ENCODE measurements around the gene LDLRAD4. TPM values are rescaled to one million over a fixed set of nuclear protein-coding genes. Genes with fewer than 3 reads are reported as not detected.
A peak's percentile ranks its signal among the peaks of the same experiment; 100 is the strongest.

Gene LDLRAD4
- total RNA-seq, 1 donor from 2014 or later, result 20.4 TPM

GRCh38 chr18:13366131-13366530 is 147.6 kb downstream of the LDLRAD4 start:
- Mint-ChIP-seq H3K4me3 (ENCODE audit: unreplicated experiment) (no peak overlapping the region), H3K27ac (ENCODE audit: unreplicated experiment) (no peak overlapping the region), H3K9me3 (ENCODE audit: unreplicated experiment) (no peaks in the 10 kb centered on the region), H3K36me3 (ENCODE audit: unreplicated experiment) (no peaks in the 10 kb centered on the region), H3K27me3 (ENCODE audit: unreplicated experiment) (peaks cover 8% of the 10 kb centered on the region), H3K4me1 (ENCODE audit: unreplicated experiment) (peaks cover 11% of the 10 kb centered on the region)
- DNase-seq (ENCODE audit: extremely low spot score, unreplicated experiment), result no peak
- no peak for TF ChIP-seq CTCF (IDR thresholded peaks at IDR 0.05)

- no peak for TF ChIP-seq CTCF (IDR thresholded peaks at IDR 0.05)
- H3K9me3 Mint-ChIP-seq (ENCODE audit: unreplicated experiment), result no peaks in the 10 kb centered on the region
- no peak for DNase-seq (ENCODE audit: extremely low spot score, unreplicated experiment)
- peaks cover 11% of the 10 kb centered on the region for H3K4me1 Mint-ChIP-seq (ENCODE audit: unreplicated experiment)
- H3K27ac Mint-ChIP-seq (ENCODE audit: unreplicated experiment), result no peak overlapping the region
- no peak overlapping the region for H3K4me3 Mint-ChIP-seq (ENCODE audit: unreplicated experiment)
- no peaks in the 10 kb centered on the region for H3K36me3 Mint-ChIP-seq (ENCODE audit: unreplicated experiment)
- H3K27me3 Mint-ChIP-seq (ENCODE audit: unreplicated experiment), result peaks cover 6% of the 10 kb centered on the region
Observed at GRCh38 chr18:13366541-13366940, 148.0 kb downstream of the LDLRAD4 start.

GRCh38 chr18:13366962-13367892 is 148.7 kb downstream of the LDLRAD4 start:
- Mint-ChIP-seq H3K4me3 (ENCODE audit: unreplicated experiment) (no peak overlapping the region), H3K36me3 (ENCODE audit: unreplicated experiment) (no peaks in the 10 kb centered on the region), H3K4me1 (ENCODE audit: unreplicated experiment) (peaks cover 11% of the 10 kb centered on the region), H3K9me3 (ENCODE audit: unreplicated experiment) (no peaks in the 10 kb centered on the region), H3K27ac (ENCODE audit: unreplicated experiment) (no peak overlapping the region), H3K27me3 (ENCODE audit: unreplicated experiment) (peaks cover 5% of the 10 kb centered on the region)
- peak; percentile 81 for DNase-seq (ENCODE audit: extremely low spot score, unreplicated experiment)
- no peak for TF ChIP-seq CTCF (IDR thresholded peaks at IDR 0.05)

GRCh38 chr18:13368080-13368813 is 149.7 kb downstream of the LDLRAD4 start:
- peaks cover 5% of the 10 kb centered on the region for H3K27me3 Mint-ChIP-seq (ENCODE audit: unreplicated experiment)
- H3K4me3 Mint-ChIP-seq (ENCODE audit: unreplicated experiment), result no peak overlapping the region
- TF ChIP-seq CTCF (IDR thresholded peaks at IDR 0.05), result no peak
- H3K4me1 Mint-ChIP-seq (ENCODE audit: unreplicated experiment), result peaks cover 4% of the 10 kb centered on the region
- no peaks in the 10 kb centered on the region for H3K36me3 Mint-ChIP-seq (ENCODE audit: unreplicated experiment)
- H3K27ac Mint-ChIP-seq (ENCODE audit: unreplicated experiment), result no peak overlapping the region
- H3K9me3 Mint-ChIP-seq (ENCODE audit: unreplicated experiment), result no peaks in the 10 kb centered on the region
- no peak for DNase-seq (ENCODE audit: extremely low spot score, unreplicated experiment)

GRCh38 chr18:13369353-13369752 is 150.8 kb downstream of the LDLRAD4 start:
- DNase-seq (ENCODE audit: extremely low spot score, unreplicated experiment), result no peak
- Mint-ChIP-seq H3K27ac (ENCODE audit: unreplicated experiment) (no peak overlapping the region), H3K4me3 (ENCODE audit: unreplicated experiment) (no peak overlapping the region), H3K27me3 (ENCODE audit: unreplicated experiment) (peaks cover 5% of the 10 kb centered on the region), H3K9me3 (ENCODE audit: unreplicated experiment) (no peaks in the 10 kb centered on the region), H3K36me3 (ENCODE audit: unreplicated experiment) (no peaks in the 10 kb centered on the region), H3K4me1 (ENCODE audit: unreplicated experiment) (no peaks in the 10 kb centered on the region)
- no peak for TF ChIP-seq CTCF (IDR thresholded peaks at IDR 0.05)
